Upper lobe of left lung (tissue), 4 donors: Measurements from ENCODE around the gene CTXN1.

Experiments
- EP300 ChIP-seq, 4 donors: sonication (generic); formaldehyde crosslinking; IDR thresholded peaks; one replicate each; pipeline ENCODE4 v1.5.1; 2017; ENCODE audit warnings: antibody characterized with exemption in 4 of 4, control low read depth in 2 of 4
- POLR2A ChIP-seq, 4 donors: fragments of 450-650 bp; IDR thresholded peaks; one replicate each; pipeline ENCODE4 v1.5.1; 2016 to 2017; ENCODE audit warnings: antibody characterized with exemption in 4 of 4, mild to moderate bottlenecking in 2 of 4
- POLR2AphosphoS5 ChIP-seq, 2 donors: sonication (generic); formaldehyde crosslinking; IDR thresholded peaks; one replicate each; pipeline ENCODE4 v1.5.1; 2017; ENCODE audit warnings: antibody characterized with exemption in 2 of 2
- TF ChIP-seq, protein P1 (sequence below), 6 experiments: fragments of 450-650 bp in 4 of 6; fragments of 200-600 bp in 2 of 6; sonication (generic) in 2 of 6; IDR thresholded peaks; one replicate each; pipeline ENCODE4 v1.5.1; 2016 to 2019; ENCODE audit warnings: antibody characterized with exemption in 6 of 6

DNA sequence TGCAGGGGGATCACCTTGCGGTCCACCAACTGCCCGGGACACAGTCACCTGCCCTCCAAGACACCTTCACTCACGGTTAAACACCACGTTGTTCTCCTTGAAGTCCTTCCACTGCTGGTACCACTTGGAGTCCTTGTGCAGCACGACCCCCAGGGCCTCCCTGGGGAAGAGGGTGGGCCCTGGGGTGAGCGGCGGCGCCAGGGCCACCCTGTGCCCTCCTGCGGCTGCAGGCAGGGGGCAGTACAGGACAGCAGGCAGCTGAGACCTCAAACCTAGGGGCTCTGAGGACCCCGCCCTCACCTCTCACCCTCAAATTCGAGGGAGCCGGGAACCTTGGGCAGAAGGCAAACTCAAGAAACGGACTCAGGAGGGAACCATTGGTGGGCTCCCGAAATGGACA, 7.5 kb upstream of the CTXN1 start:
- TF ChIP-seq, protein P1, sequence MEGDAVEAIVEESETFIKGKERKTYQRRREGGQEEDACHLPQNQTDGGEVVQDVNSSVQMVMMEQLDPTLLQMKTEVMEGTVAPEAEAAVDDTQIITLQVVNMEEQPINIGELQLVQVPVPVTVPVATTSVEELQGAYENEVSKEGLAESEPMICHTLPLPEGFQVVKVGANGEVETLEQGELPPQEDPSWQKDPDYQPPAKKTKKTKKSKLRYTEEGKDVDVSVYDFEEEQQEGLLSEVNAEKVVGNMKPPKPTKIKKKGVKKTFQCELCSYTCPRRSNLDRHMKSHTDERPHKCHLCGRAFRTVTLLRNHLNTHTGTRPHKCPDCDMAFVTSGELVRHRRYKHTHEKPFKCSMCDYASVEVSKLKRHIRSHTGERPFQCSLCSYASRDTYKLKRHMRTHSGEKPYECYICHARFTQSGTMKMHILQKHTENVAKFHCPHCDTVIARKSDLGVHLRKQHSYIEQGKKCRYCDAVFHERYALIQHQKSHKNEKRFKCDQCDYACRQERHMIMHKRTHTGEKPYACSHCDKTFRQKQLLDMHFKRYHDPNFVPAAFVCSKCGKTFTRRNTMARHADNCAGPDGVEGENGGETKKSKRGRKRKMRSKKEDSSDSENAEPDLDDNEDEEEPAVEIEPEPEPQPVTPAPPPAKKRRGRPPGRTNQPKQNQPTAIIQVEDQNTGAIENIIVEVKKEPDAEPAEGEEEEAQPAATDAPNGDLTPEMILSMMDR (IDR thresholded peaks at IDR 0.05), result no peak
- TF ChIP-seq POLR2AphosphoS5 (IDR thresholded peaks at IDR 0.05), result no peak
- TF ChIP-seq EP300 (IDR thresholded peaks at IDR 0.05), result no peak
- TF ChIP-seq POLR2A (IDR thresholded peaks at IDR 0.05), result no peak
